Measurements from ENCODE around the gene CARD10. TPM values are rescaled to one million over a fixed set of nuclear protein-coding genes. Genes with fewer than 3 reads are reported as not detected.

CARD10 gene
- total and polyA plus RNA-seq, 2 of the 13 experiments (the other 11 are each of a cell fraction or from before 2014, with no cell fraction given) = 35.2 to 55.8 TPM

- no peak for TF ChIP-seq GMEB2 (CRISPR knock-in tag; IDR thresholded peaks at IDR 0.05; ENCODE audit: low read depth)
- TF ChIP-seq ISL2 (CRISPR knock-in tag; IDR thresholded peaks at IDR 0.05) = 0 out of 2 replicates have a peak, but pooled peaks have one; percentile 36
- no peak for TF ChIP-seq ZNF546 (CRISPR knock-in tag; conservative IDR thresholded peaks at IDR 0.05)
- no peak for TF ChIP-seq ZSCAN30 (CRISPR knock-in tag; IDR thresholded peaks at IDR 0.05)
- no peak for TF ChIP-seq ELF3 (CRISPR knock-in tag; IDR thresholded peaks at IDR 0.05)
- TF ChIP-seq ZNF570 (CRISPR knock-in tag; IDR thresholded peaks at IDR 0.05; ENCODE audit: borderline replicate concordance) = no peak
- TF ChIP-seq ATF3 (CRISPR knock-in tag; IDR thresholded peaks at IDR 0.05) = peak; percentile 70
- no peak for TF ChIP-seq NPAS2 (CRISPR knock-in tag; IDR thresholded peaks at IDR 0.05; ENCODE audit: borderline replicate concordance)
- 0 out of 2 replicates have a peak, but pooled peaks have one; percentile 19 for TF ChIP-seq CSRNP2 (CRISPR knock-in tag; conservative IDR thresholded peaks at IDR 0.05; ENCODE audit: low read depth)
- TF ChIP-seq SUZ12 (IDR thresholded peaks at IDR 0.05; ENCODE audit: low read depth, low read length) = no peak
- TF ChIP-seq GPN1 (CRISPR knock-in tag; IDR thresholded peaks at IDR 0.05; ENCODE audit: borderline replicate concordance) = no peak
- TF ChIP-seq ZBTB44 (CRISPR knock-in tag; IDR thresholded peaks at IDR 0.05) = no peak
- TF ChIP-seq NKX3-1 (CRISPR knock-in tag; IDR thresholded peaks at IDR 0.05) = no peak
- 0 out of 2 replicates have a peak, but pooled peaks have one; percentile 2 for TF ChIP-seq ZNF672 (CRISPR knock-in tag; IDR thresholded peaks at IDR 0.05)
- peak; percentile 15 for TF ChIP-seq SRSF1 (optimal IDR thresholded peaks at IDR 0.05; ENCODE audit: low read depth, low read length)
- TF ChIP-seq ZNF703 (CRISPR knock-in tag; IDR thresholded peaks at IDR 0.05; ENCODE audit: borderline replicate concordance) = no peak
- peak; percentile 89 for TF ChIP-seq HNRNPK (IDR thresholded peaks at IDR 0.05; ENCODE audit: low read depth, low read length, poor library complexity, severe bottlenecking)
- no peak for TF ChIP-seq ZNF282 (IDR thresholded peaks at IDR 0.05; ENCODE audit: partially characterized antibody)
- no peak for TF ChIP-seq REL (CRISPR knock-in tag; conservative IDR thresholded peaks at IDR 0.05)
- peak; percentile 33; the same call in 1 of the 2 replicates for TF ChIP-seq ZBTB7B (CRISPR knock-in tag; IDR thresholded peaks at IDR 0.05)
- 0 out of 2 replicates have a peak, but pooled peaks have one; percentile 19 for TF ChIP-seq IRX3 (CRISPR knock-in tag; IDR thresholded peaks at IDR 0.05; ENCODE audit: borderline replicate concordance, low read depth)
- no peak for TF ChIP-seq IRF1 (CRISPR knock-in tag; IDR thresholded peaks at IDR 0.05; ENCODE audit: low read depth)
- no peak for TF ChIP-seq ZNF253 (CRISPR knock-in tag; IDR thresholded peaks at IDR 0.05; ENCODE audit: borderline replicate concordance)
- TF ChIP-seq BRCA1 (CRISPR knock-in tag; IDR thresholded peaks at IDR 0.05) = no peak
- no peak for TF ChIP-seq REXO4 (CRISPR knock-in tag; IDR thresholded peaks at IDR 0.05; ENCODE audit: borderline replicate concordance)
These were observed 41.5 kb upstream of the CARD10 start (continued) for GRCh38 chr22:37560608-37561211.

All from HepG2 (cell line).